Rectal smooth muscle tissue (tissue), 1 donor: ENCODE results near the gene DNAAF2.

Experiments
- H3K27ac ChIP-seq: one replicate; pipeline ENCODE4 v1.7.0; 2013; ENCODE audit warnings: low read depth, low read length, inconsistent platforms
- H3K27me3 ChIP-seq: one replicate; pipeline ENCODE4 v1.7.0; 2013; ENCODE audit warnings: low read length; ENCODE audit not compliant: control insufficient read depth, insufficient read depth
- H3K36me3 ChIP-seq: one replicate; pipeline ENCODE4 v1.7.0; 2013; ENCODE audit warnings: low read length; ENCODE audit not compliant: control insufficient read depth, insufficient read depth
- H3K4me1 ChIP-seq: one replicate; pipeline ENCODE4 v1.7.0; 2013; ENCODE audit warnings: low read length; ENCODE audit not compliant: control insufficient read depth, insufficient read depth
- H3K4me3 ChIP-seq: one replicate; pipeline ENCODE4 v1.7.0; 2013; ENCODE audit warnings: low read length
- H3K9ac ChIP-seq: one replicate; pipeline ENCODE4 v1.7.0; 2013; ENCODE audit warnings: low read length

DNAAF2 gene

DNA sequence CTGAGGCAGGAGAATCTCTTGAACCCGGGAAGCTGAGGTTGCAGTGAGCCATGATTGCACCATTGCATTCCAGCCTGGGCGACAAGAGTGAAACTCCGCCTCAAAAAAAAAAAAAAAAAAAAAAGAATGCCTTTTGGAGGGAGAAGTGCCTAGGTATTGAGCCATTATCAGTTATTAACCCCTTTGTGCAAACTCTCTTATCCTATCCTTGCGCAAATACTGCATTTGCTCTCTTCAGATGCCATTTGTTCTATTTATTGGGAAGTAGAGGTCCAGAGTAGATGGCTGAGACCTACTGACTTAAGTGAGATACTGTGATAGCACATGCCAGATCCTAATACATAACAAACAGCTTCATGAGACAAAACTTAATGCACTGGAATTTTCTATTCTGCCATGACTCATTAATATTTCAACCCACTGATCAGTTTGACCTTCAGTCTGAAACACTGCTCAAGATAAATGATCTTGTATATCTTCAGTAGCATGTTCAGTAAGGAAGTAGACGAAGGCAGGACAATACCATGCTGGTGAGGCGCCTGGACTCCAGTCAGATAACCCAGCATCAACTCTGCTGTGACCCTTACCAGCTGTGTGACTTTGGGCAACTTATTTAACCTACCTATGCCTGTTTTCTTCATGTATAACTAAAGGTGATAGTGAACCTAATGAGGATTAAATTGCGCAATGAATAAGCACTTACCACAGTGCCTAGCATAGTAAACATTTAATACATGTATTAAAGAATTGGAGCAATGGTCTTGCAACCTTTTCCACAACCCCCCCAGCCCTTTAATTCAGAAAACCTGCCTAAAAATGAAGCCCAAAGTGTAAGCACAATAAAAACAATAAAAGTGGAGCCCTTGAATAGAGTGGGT lies 5.7 kb upstream of the DNAAF2 start:
- Histone ChIP-seq H3K4me3 (no peak overlapping the region), H3K27ac (no peak overlapping the region), H3K36me3 (no peaks in the 10 kb centered on the region), H3K9ac (no peak overlapping the region), H3K27me3 (no peaks in the 10 kb centered on the region), H3K4me1 (no peaks in the 10 kb centered on the region)

DNA sequence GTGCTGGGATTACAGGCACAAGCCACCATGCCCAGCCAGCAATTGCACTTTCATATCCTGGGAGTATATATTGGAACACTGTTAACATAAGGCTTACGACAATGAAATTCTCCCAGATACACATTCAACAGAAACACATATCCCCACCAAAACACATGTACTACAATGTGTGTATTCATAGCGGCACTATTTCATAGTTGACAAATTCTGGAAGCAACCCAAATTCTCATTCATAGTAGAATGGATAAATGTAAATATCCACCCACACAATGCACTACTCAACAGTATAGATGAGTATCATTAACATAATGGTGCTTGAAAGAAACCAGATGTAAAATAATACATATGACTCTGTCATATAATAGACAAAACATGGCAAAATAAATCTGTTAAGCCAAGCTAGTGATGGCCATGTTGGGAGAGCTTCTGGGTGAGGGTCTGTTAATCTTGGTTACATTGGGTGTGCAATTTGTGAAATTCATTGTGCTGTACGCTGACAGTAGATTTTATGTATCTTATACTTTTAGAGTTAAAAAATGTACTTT lies 2.6 kb upstream of the DNAAF2 start:
- no peak overlapping the region for H3K27ac ChIP-seq
- no peak overlapping the region for H3K4me3 ChIP-seq
- no peaks in the 10 kb centered on the region for H3K36me3 ChIP-seq
- no peak overlapping the region for H3K9ac ChIP-seq
- no peaks in the 10 kb centered on the region for H3K4me1 ChIP-seq
- H3K27me3 ChIP-seq, result no peaks in the 10 kb centered on the region

DNA sequence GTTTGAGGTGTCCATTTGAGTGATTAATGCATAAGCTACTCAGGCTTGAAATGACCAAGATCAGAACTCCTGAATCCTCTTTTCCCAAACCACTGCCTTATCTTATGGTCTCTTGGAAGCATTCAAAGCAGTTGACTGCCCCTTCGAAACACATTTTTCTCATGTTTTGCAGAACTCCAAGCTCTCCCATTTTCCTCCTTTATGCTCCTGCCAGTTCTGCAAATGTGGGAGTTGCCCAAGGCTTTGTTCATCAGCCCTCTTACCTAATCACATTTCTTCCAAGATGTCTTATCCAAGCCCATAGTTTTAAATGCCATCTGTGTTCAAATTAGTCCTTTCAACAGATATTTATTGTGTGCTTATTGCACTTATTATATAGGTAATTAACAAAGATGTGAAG lies 1.8 kb upstream of the DNAAF2 start:
- Histone ChIP-seq H3K36me3 (no peaks in the 10 kb centered on the region), H3K9ac (no peak overlapping the region), H3K4me1 (no peaks in the 10 kb centered on the region), H3K4me3 (no peak overlapping the region), H3K27me3 (no peaks in the 10 kb centered on the region), H3K27ac (no peak overlapping the region)

DNA sequence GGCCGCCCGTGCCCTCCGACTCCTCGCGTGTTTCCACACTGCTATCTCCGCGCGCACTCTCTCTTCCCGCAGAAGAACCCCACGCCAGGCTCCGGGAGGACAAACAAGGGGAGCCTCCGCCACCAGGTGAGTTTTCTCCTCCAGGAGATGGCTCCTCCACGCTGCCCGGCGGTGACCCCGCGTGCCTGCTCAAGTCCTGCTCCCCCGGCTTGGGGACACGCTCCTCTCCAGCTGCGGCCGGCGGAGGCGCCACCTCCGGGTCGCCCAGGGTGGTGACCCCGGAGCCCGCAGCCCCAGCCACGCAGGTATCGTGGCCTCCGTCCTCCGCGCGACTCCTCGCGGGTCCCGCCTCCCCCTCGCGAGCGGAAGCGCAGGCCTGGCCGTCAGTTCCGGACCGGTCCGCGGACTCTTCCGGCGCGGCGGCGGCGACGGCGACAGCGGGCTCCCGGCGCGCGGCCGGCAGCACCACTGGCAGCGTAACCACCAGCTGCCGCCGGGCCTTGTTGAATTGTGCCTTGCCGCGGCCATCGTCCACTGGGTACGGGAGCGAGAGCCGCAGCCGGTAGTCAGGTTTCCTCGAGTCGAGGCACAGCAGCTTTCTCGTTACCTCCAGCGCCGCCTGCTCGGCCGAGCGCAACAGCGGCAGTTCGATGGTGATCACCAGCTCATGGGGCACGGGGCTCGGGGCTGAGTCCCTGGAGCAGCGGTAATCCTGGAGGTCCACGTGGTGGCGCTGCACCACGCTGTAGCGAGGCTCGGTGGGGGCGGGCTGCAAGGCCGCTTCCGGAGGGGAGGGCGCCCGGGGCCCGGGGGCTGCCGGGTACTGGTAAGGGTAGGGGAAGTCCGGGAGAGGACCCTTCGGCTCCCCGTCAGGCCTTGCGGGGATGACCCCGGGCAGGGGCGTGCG lies 1.2 kb downstream of the DNAAF2 start:
- Histone ChIP-seq H3K27me3 (no peaks in the 10 kb centered on the region), H3K27ac (peak overlapping the region; percentile 98), H3K9ac (peak overlapping the region; percentile 97), H3K36me3 (no peaks in the 10 kb centered on the region), H3K4me1 (no peaks in the 10 kb centered on the region), H3K4me3 (peak overlapping the region; percentile 98)

DNA sequence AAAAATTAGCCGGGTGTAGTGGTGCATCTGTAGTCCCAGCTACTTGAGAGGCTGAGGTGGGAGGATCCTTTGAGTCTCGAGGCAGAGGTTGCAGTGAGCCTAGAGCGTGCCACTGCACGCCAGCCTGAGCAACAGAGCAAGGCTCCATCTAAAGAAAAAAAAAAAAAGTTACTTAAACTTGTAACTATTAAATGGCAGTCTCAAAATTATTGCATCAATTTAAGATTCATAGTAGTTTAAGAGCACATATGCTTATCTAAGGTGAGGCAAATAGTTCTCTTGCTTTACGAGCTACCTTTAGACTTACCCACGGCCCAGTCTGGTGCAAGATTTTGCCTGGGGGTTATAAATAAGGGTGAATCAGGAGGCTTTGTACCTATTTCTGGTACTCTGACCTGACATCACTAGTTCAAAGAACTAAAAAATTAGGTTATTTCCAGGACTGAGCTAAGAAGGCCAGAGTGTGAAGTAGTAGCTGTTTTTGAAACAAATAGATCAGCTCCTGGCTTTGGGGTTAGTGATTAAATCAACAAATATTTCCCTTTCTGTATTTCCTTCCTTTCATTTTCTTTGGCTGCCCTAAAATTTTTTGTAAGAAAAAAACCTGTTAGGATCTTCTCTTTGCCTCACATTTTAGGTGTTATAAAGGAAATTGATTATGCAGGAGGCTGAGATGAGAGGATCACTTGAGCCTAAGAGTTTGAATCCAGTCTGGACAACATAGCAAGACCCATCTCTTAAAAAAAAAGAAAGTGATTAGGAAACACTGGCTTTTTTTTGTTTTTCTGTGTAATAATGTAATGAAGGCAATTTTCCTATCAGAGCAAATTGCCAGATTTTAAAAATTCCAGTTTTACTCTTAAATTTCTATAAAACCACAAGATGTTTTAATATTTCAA lies 10.9 kb downstream of the DNAAF2 start:
- H3K4me1 ChIP-seq, result peaks cover 10% of the 10 kb centered on the region
- H3K36me3 ChIP-seq, result no peaks in the 10 kb centered on the region
- H3K4me3 ChIP-seq, result no peak overlapping the region
- no peak overlapping the region for H3K27ac ChIP-seq
- H3K9ac ChIP-seq, result no peak overlapping the region
- no peaks in the 10 kb centered on the region for H3K27me3 ChIP-seq

DNA sequence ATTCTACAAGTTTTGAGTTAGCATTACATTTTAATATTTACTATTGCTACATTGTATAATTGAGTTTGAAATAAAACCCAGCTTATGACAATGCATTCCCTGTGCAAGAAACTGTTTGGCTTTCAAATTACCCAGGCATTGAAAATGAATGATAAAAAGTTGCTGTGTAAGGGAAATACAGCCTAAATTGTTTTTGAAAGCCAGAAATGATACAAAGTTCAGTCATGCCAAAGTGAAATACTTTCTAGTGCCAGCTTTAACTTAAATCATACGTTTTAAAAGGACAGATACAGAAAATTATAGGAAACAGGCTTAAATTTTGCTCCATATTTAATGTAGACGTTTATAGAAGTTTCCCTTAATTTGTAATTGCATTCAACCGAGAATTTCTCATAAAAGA lies 11.7 kb downstream of the DNAAF2 start:
- H3K27ac ChIP-seq, result no peak overlapping the region
- H3K4me1 ChIP-seq, result peaks cover 10% of the 10 kb centered on the region
- no peaks in the 10 kb centered on the region for H3K36me3 ChIP-seq
- H3K27me3 ChIP-seq, result no peaks in the 10 kb centered on the region
- no peak overlapping the region for H3K9ac ChIP-seq
- no peak overlapping the region for H3K4me3 ChIP-seq

DNA sequence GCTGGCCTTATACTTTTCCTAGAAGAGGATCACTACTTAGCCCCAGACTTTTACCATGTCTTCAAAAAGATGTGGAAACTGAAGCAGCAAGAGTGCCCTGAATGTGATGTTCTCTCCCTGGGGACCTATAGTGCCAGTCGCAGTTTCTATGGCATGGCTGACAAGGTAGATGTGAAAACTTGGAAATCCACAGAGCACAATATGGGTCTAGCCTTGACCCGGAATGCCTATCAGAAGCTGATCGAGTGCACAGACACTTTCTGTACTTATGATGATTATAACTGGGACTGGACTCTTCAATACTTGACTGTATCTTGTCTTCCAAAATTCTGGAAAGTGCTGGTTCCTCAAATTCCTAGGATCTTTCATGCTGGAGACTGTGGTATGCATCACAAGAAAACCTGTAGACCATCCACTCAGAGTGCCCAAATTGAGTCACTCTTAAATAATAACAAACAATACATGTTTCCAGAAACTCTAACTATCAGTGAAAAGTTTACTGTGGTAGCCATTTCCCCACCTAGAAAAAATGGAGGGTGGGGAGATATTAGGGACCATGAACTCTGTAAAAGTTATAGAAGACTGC lies 12.9 kb downstream of the DNAAF2 start:
- peak overlapping the region; percentile 89 for H3K4me3 ChIP-seq
- peaks cover 2% of the 10 kb centered on the region for H3K36me3 ChIP-seq
- H3K27ac ChIP-seq, result no peak overlapping the region
- peaks cover 10% of the 10 kb centered on the region for H3K4me1 ChIP-seq
- H3K27me3 ChIP-seq, result no peaks in the 10 kb centered on the region
- H3K9ac ChIP-seq, result no peak overlapping the region

DNA sequence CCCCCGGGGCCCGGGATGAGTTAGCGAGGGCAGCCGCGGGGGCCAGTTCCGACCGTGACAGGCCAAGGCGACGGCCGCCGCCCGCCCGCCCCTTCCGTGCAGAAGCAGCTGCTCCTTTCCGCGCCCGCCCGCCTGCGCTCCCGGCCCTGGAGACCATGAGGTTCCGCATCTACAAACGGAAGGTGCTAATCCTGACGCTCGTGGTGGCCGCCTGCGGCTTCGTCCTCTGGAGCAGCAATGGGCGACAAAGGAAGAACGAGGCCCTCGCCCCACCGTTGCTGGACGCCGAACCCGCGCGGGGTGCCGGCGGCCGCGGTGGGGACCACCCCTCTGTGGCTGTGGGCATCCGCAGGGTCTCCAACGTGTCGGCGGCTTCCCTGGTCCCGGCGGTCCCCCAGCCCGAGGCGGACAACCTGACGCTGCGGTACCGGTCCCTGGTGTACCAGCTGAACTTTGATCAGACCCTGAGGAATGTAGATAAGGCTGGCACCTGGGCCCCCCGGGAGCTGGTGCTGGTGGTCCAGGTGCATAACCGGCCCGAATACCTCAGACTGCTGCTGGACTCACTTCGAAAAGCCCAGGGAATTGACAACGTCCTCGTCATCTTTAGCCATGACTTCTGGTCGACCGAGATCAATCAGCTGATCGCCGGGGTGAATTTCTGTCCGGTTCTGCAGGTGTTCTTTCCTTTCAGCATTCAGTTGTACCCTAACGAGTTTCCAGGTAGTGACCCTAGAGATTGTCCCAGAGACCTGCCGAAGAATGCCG lies 13.7 kb downstream of the DNAAF2 start:
- H3K27ac ChIP-seq, result peak overlapping the region; percentile 96
- peaks cover 10% of the 10 kb centered on the region for H3K4me1 ChIP-seq
- peak overlapping the region; percentile 89 for H3K4me3 ChIP-seq
- H3K27me3 ChIP-seq, result no peaks in the 10 kb centered on the region
- H3K36me3 ChIP-seq, result peaks cover 2% of the 10 kb centered on the region
- H3K9ac ChIP-seq, result peak overlapping the region; percentile 87

DNA sequence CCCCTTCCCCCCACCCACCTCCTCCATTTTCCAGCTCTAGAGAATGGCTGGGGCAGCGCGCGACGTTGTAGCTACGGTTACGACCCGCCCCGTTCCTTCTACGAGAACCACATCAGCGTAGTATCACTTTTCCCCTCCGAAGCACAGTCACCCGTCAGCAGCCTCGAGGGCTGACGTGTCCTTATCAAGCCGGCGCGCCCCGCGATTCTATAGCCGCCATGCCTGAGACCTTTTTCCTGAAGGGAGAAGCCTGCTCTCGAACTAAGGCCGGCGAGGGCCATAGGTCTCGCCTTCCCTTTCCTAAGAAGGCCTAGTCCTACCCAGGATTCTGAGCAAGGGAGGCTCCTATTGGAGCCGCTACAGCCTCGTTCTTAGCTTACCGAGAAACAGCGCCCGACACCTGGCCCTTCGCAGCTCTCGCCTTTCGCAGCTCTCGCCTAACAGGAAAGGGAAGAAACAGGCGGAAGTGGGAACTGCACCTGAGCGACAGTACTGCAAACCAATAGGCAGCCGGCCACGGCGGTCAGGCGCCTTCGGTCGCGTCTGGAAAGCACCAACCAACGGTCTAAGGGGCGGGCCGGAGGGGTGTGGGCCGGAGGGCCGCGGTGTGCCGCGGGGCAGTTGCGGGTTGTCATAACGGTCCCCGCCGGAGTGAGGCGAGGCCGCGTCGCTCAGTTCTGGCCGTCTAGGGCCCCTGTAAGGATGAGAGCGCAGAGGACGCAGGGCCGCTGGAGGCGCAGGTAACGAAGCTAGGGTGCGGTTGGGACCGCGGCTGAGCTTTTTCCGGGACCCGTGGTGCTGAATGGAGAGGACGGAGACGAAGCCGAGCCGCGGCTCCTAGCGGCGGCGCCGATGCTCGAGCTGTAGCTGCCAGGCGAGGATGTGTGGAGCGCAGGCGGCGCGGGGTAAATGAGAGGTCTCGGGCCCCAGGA lies 14.6 kb downstream of the DNAAF2 start, which contains the start of the genes MGAT2 and RPL36AL:
Gene MGAT2 (plus strand): TSS at position 618 of the 932 bp plus-strand sequence. CDS start 470 bp downstream, outside the sequence.
Gene RPL36AL (minus strand): TSS at position 445 of the 932 bp plus-strand sequence. CDS start 1,522 bp downstream, outside the sequence.
- H3K27ac ChIP-seq, result peak within 1 kb of the TSS; percentile 96
- H3K27me3 ChIP-seq, result no peaks in the 10 kb centered on the region
- peaks cover 10% of the 10 kb centered on the region for H3K4me1 ChIP-seq
- peak within 1 kb of the TSS; percentile 89 for H3K4me3 ChIP-seq
- H3K9ac ChIP-seq, result peak within 1 kb of the TSS; percentile 93
- peaks cover 2% of the 10 kb centered on the region for H3K36me3 ChIP-seq

DNA sequence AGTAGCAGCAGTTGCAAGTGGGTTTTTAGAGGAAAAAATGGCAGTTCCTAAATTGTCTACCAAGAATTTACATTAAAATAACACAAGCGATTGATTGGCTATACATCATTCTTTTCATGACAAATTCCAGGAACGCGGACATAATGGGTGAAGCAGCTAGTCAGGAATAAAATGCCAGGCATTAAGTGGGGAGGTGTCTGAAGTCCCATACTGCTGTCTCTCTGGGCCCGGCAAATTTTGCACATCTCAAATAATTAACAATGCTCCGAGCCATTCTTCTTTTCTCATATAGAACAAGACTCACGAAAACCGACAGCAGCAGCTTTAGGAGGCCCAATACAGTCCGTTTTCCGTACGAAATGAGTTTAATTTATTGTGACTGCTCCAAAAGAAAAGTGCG lies 15.3 kb downstream of the DNAAF2 start:
- peak overlapping the region; percentile 93 for H3K9ac ChIP-seq
- H3K36me3 ChIP-seq, result peaks cover 2% of the 10 kb centered on the region
- H3K27ac ChIP-seq, result peak overlapping the region; percentile 96
- no peaks in the 10 kb centered on the region for H3K27me3 ChIP-seq
- H3K4me1 ChIP-seq, result peaks cover 10% of the 10 kb centered on the region
- peak overlapping the region; percentile 89 for H3K4me3 ChIP-seq
